Vagina (tissue), 2 donors: ENCODE measurements around the gene APPL2.

ENCODE experiments used
- CTCF ChIP-seq, 3 experiments: fragments of 450-650 bp in 2 of 3; fragments of 200-600 bp in 1 of 3; sonication (generic) in 1 of 3; IDR thresholded peaks; one replicate each; pipeline ENCODE4 v1.5.1; 2017 to 2019; ENCODE audit warnings: antibody characterized with exemption in 3 of 3, mild to moderate bottlenecking in 2 of 3, moderate library complexity in 2 of 3
- POLR2A ChIP-seq, 2 donors: fragments of 450-650 bp; IDR thresholded peaks; one replicate each; pipeline ENCODE4 v1.6.1; 2017; ENCODE audit warnings: antibody characterized with exemption in 2 of 2, mild to moderate bottlenecking in 2 of 2, moderate library complexity in 2 of 2
- POLR2AphosphoS5 ChIP-seq, 2 donors: sonication (generic); formaldehyde crosslinking; IDR thresholded peaks; one replicate each; pipeline ENCODE4 v1.9.0; 2017; ENCODE audit warnings: antibody characterized with exemption in 2 of 2, mild to moderate bottlenecking in 2 of 2, low read depth in 1 of 2; ENCODE audit not compliant: insufficient read depth in 1 of 2

GRCh38 chr12:105220150-105220928 lies 15.6 kb downstream of the APPL2 start:
- TF ChIP-seq POLR2A (IDR thresholded peaks at IDR 0.05) (no peak), CTCF (IDR thresholded peaks at IDR 0.05) (no peak), POLR2AphosphoS5 (IDR thresholded peaks at IDR 0.05; ENCODE audit: insufficient read depth in 1 of 2, low read depth in 1 of 2) (no peak)
